H9 (cell line): ENCODE results near the gene AGAP3. TPM values are rescaled to one million over a fixed set of nuclear protein-coding genes. Genes with fewer than 3 reads are reported as not detected.

Experiments
- DNase-seq: peaks from one replicate; pipeline ENCODE4 v3.0.0-alpha.2; 2017
- H2AFZ ChIP-seq: one replicate; pipeline ENCODE4 v1.6.1; 2013; ENCODE audit warnings: mild to moderate bottlenecking, low read length, control low read depth, moderate library complexity
- H2AK5ac ChIP-seq: 2 replicates; pipeline ENCODE4 v1.6.1; 2013; ENCODE audit warnings: low read length, control low read depth, mixed read lengths; ENCODE audit not compliant: insufficient read length
- H2BK120ac ChIP-seq: one replicate; pipeline ENCODE4 v1.6.1; 2013; ENCODE audit warnings: low read depth, mild to moderate bottlenecking, low read length, control low read depth, inconsistent platforms; ENCODE audit not compliant: poor library complexity, severe bottlenecking
- H2BK12ac ChIP-seq: 2 replicates; pipeline ENCODE4 v1.6.1; 2013; ENCODE audit warnings: low read length, control low read depth, mixed read lengths, low read depth; ENCODE audit not compliant: insufficient read length
- H2BK15ac ChIP-seq: 2 replicates; pipeline ENCODE4 v1.6.1; 2013; ENCODE audit warnings: low read depth, low read length, control low read depth
- H2BK20ac ChIP-seq: one replicate; pipeline ENCODE4 v1.6.1; 2013; ENCODE audit warnings: low read depth, mild to moderate bottlenecking, low read length, control low read depth, inconsistent platforms; ENCODE audit not compliant: poor library complexity, severe bottlenecking
- H2BK5ac ChIP-seq: 2 replicates; pipeline ENCODE4 v1.6.1; 2013; ENCODE audit warnings: low read length, control low read depth, mixed read lengths; ENCODE audit not compliant: insufficient read length
- H3K14ac ChIP-seq: 2 replicates; pipeline ENCODE4 v1.6.1; 2013; ENCODE audit warnings: low read length, control low read depth; ENCODE audit not compliant: insufficient read depth
- H3K18ac ChIP-seq: 2 replicates; pipeline ENCODE4 v1.6.1; 2013; ENCODE audit warnings: low read depth, mild to moderate bottlenecking, mixed read lengths, low read length, control low read depth; ENCODE audit not compliant: insufficient read length
- H3K23ac ChIP-seq: 2 replicates; pipeline ENCODE4 v1.6.1; 2013; ENCODE audit warnings: low read length, control low read depth, mixed read lengths, low read depth; ENCODE audit not compliant: insufficient read length
- H3K23me2 ChIP-seq: 2 replicates; pipeline ENCODE4 v1.6.1; 2013; ENCODE audit warnings: low read depth, mild to moderate bottlenecking, mixed read lengths, low read length, control low read depth; ENCODE audit not compliant: insufficient read length, poor library complexity, severe bottlenecking
- H3K27ac ChIP-seq: 2 replicates; pipeline ENCODE4 v1.5.1; 2013; ENCODE audit warnings: low read length, control low read depth, mixed read lengths, low read depth; ENCODE audit not compliant: insufficient read length
- H3K27me3 ChIP-seq: 2 replicates; pipeline ENCODE4 v1.6.1; 2013; ENCODE audit warnings: low read length, control low read depth, inconsistent platforms; ENCODE audit not compliant: insufficient read depth
- H3K4ac ChIP-seq: 2 replicates; pipeline ENCODE4 v1.6.1; 2013; ENCODE audit warnings: low read depth, mild to moderate bottlenecking, control low read depth, inconsistent platforms, low read length, moderate library complexity
- H3K4me1 ChIP-seq: 2 replicates; pipeline ENCODE4 v1.6.1; 2013; ENCODE audit warnings: low read length, control low read depth, inconsistent platforms; ENCODE audit not compliant: insufficient read depth
- H3K4me2 ChIP-seq: 2 replicates; pipeline ENCODE4 v1.6.1; 2013; ENCODE audit warnings: low read length, control low read depth, mixed read lengths; ENCODE audit not compliant: insufficient read length, insufficient read depth
- H3K56ac ChIP-seq: 2 replicates; pipeline ENCODE4 v1.6.1; 2013; ENCODE audit warnings: low read depth, mild to moderate bottlenecking, mixed read lengths, low read length, control low read depth; ENCODE audit not compliant: insufficient read length
- H3K79me1 ChIP-seq: 2 replicates; pipeline ENCODE4 v1.6.1; 2013; ENCODE audit warnings: low read depth, mild to moderate bottlenecking, moderate library complexity, low read length, control low read depth, inconsistent platforms; ENCODE audit not compliant: insufficient read depth, poor library complexity, severe bottlenecking
- H3K79me2 ChIP-seq: 2 replicates; pipeline ENCODE4 v1.6.1; 2013; ENCODE audit warnings: low read length, control low read depth, inconsistent platforms; ENCODE audit not compliant: insufficient read depth
- H3K9ac ChIP-seq: 2 replicates; pipeline ENCODE4 v1.6.1; 2013; ENCODE audit warnings: low read length, control low read depth, mixed read lengths; ENCODE audit not compliant: insufficient read length; ENCODE audit errors: extremely low read depth
- H3K9me3 ChIP-seq: one replicate; pipeline ENCODE4 v1.6.1; 2013; ENCODE audit warnings: low read depth, low read length, inconsistent platforms; ENCODE audit not compliant: control insufficient read depth
- H3T11ph ChIP-seq: one replicate; pipeline ENCODE4 v1.6.1; 2013; ENCODE audit warnings: mild to moderate bottlenecking, low read length, control low read depth, inconsistent platforms
- H4K20me1 ChIP-seq: one replicate; pipeline ENCODE4 v1.6.1; 2013; ENCODE audit not compliant: control insufficient read depth, insufficient read length, insufficient read depth
- H4K5ac ChIP-seq: 2 replicates; pipeline ENCODE4 v1.6.1; 2013; ENCODE audit warnings: low read depth, mild to moderate bottlenecking, mixed read lengths, low read length, control low read depth; ENCODE audit not compliant: insufficient read length
- H4K8ac ChIP-seq: replicated peaks from 2 replicates; pipeline ENCODE4 v1.6.1; 2013; ENCODE audit warnings: low read length, control low read depth, mixed read lengths, low read depth; ENCODE audit not compliant: insufficient read length
- H4K91ac ChIP-seq: 2 replicates; pipeline ENCODE4 v1.6.1; 2013; ENCODE audit warnings: low read depth, mild to moderate bottlenecking, moderate library complexity, mixed read lengths, low read length, control low read depth; ENCODE audit not compliant: insufficient read length
- H3K27ac Mint-ChIP-seq, 3 experiments: 2 replicates in 2 of 3; 3 replicates in 1 of 3; pipeline ENCODE4 v1.8.0; 2020 to 2021; ENCODE audit warnings: mixed read lengths in 3 of 3, mild to moderate bottlenecking in 1 of 3, moderate library complexity in 1 of 3
- H3K27me3 Mint-ChIP-seq: 2 replicates; pipeline ENCODE4 v1.8.0; 2021; ENCODE audit warnings: low read depth, mild to moderate bottlenecking, moderate library complexity, mixed read lengths
- H3K36me3 Mint-ChIP-seq, 3 experiments: 2 replicates in 2 of 3; 3 replicates in 1 of 3; pipeline ENCODE4 v1.8.0; 2020 to 2021; ENCODE audit warnings: low read depth in 3 of 3, mixed read lengths in 3 of 3; ENCODE audit not compliant: insufficient read depth in 1 of 3
- H3K4me1 Mint-ChIP-seq, 2 experiments: 2 replicates each; pipeline ENCODE4 v1.8.0; 2020; ENCODE audit warnings: mixed read lengths in 2 of 2
- H3K4me3 Mint-ChIP-seq, 2 experiments: 2 replicates in 1 of 2; 3 replicates in 1 of 2; pipeline ENCODE4 v1.8.0; 2020 to 2021; ENCODE audit warnings: mild to moderate bottlenecking in 2 of 2, mixed read lengths in 2 of 2, moderate library complexity in 1 of 2
- H3K9me3 Mint-ChIP-seq, 2 experiments: 2 replicates in 1 of 2; 3 replicates in 1 of 2; pipeline ENCODE4 v1.8.0; 2020; ENCODE audit warnings: mild to moderate bottlenecking in 2 of 2, mixed read lengths in 2 of 2, moderate library complexity in 1 of 2
- WGBS: extraction: QIAGEN DNeasy Blood & Tissue Kit; methylation state at CpG from one replicate; pipeline ENCODE4 v1.1.7; 2013; ENCODE audit warnings: missing lambda C conversion rate, low lambda C conversion rate, mixed read lengths; ENCODE audit not compliant: insufficient read length; ENCODE audit errors: extremely low coverage; 5-methylcytosine and 5-hydroxymethylcytosine counted together
- total RNA-seq: library from RNA; stranded (reverse); gene quantifications from 2 replicates; pipeline ENCODE4 v1.2.1, GENCODE V29; 2021
- TF ChIP-seq, protein P1 (sequence below): fragments of 200-600 bp; sonication (generic); conservative IDR thresholded peaks from 3 replicates; pipeline ENCODE4 v1.8.0; 2021; ENCODE audit warnings: antibody characterized with exemption, mild to moderate bottlenecking

Gene AGAP3
- total RNA-seq, 1 experiment from 2014 or later: 97.7 TPM

DNA sequence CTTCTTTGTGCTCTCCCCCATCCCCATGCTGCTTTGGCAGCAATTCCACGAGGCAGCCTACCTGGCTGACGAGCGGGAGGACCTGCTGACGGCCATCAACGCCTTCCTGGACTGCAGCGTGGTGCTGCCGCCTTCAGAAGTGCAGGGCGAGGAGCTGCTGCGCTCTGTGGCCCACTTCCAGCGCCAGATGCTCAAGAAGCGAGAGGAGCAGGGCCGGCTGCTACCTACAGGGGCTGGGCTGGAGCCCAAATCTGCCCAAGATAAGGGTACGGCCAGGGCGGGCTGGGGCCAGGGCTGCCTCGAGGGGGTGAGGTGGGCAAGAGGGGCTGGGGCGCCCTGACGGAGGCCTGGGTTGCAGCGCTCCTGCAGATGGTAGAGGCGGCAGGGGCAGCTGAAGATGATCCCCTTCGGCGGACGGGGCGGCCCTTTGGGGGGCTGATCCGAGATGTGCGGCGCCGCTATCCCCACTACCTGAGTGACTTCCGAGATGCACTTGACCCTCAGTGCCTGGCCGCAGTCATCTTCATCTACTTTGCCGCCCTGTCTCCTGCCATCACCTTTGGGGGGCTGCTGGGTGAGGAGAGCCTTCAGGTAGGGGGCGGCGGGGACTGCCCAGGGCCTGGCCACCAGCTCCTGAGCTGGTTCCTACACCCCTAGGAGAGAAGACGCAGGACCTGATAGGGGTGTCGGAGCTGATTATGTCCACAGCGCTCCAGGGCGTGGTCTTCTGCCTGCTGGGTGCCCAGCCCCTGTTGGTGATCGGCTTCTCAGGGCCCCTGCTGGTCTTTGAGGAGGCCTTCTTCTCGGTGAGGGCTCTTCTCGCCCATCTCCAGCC lies 15.0 kb upstream of the AGAP3 start:
- Histone ChIP-seq H3K14ac (no peak overlapping the region; the same call in 1 of the 2 replicates), H4K91ac (no peak overlapping the region), H3K23ac (no peak overlapping the region), H2BK5ac (no peak overlapping the region), H2BK15ac (no peak overlapping the region), H3K9me3 (no peaks in the 10 kb centered on the region), H3K27ac (no peak overlapping the region), H2AK5ac (no peak overlapping the region), H3K4me2 (no peak overlapping the region), H3K56ac (no peak overlapping the region), H2BK120ac (no peak overlapping the region), H3K4ac (no peak overlapping the region), H3K79me2 (no peaks in the 10 kb centered on the region), H3K9ac (no peak overlapping the region), H2AFZ (no peak overlapping the region), H2BK12ac (no peak overlapping the region), H3T11ph (no peak overlapping the region), H2BK20ac (no peak overlapping the region), H3K23me2 (no peaks in the 10 kb centered on the region), H3K27me3 (no peaks in the 10 kb centered on the region), H4K5ac (no peak overlapping the region), H3K18ac (no peak overlapping the region), H4K20me1 (no peaks in the 10 kb centered on the region), H3K4me1 (no peaks in the 10 kb centered on the region; the same call in 1 of the 2 replicates), H3K79me1 (no peaks in the 10 kb centered on the region), H4K8ac (no peak overlapping the region)
- no CpG with 5 or more reads among the region's 39 CpGs for WGBS
- Mint-ChIP-seq H3K4me3 (no peak overlapping the region), H3K27me3 (peaks cover 1% of the 10 kb centered on the region; the same call in 1 of the 2 replicates), H3K9me3 (no peaks in the 10 kb centered on the region; a peak in 1 of 5 replicates), H3K4me1 (peaks cover 18 to 20% of the 10 kb centered on the region in 2 experiments), H3K36me3 (peaks cover 44 to 77% (median 72%) of the 10 kb centered on the region in 3 experiments; a peak in 6 of 7 replicates), H3K27ac (no peak overlapping the region)
- TF ChIP-seq, protein P1, sequence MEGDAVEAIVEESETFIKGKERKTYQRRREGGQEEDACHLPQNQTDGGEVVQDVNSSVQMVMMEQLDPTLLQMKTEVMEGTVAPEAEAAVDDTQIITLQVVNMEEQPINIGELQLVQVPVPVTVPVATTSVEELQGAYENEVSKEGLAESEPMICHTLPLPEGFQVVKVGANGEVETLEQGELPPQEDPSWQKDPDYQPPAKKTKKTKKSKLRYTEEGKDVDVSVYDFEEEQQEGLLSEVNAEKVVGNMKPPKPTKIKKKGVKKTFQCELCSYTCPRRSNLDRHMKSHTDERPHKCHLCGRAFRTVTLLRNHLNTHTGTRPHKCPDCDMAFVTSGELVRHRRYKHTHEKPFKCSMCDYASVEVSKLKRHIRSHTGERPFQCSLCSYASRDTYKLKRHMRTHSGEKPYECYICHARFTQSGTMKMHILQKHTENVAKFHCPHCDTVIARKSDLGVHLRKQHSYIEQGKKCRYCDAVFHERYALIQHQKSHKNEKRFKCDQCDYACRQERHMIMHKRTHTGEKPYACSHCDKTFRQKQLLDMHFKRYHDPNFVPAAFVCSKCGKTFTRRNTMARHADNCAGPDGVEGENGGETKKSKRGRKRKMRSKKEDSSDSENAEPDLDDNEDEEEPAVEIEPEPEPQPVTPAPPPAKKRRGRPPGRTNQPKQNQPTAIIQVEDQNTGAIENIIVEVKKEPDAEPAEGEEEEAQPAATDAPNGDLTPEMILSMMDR: no peak
- no peak for DNase-seq
